HCT116 (cell line): ENCODE results near the gene MAP4K1.

ENCODE experiments used
- CEBPB ChIP-seq: IDR thresholded peaks from 2 replicates; pipeline ENCODE4 v1.6.1; 2012; ENCODE audit warnings: low read depth
- CTCF ChIP-seq, 3 experiments: fragments of 200-600 bp in 1 of 3; sonication (generic) in 1 of 3; IDR thresholded peaks in 2 of 3; conservative IDR thresholded peaks in 1 of 3; 2 replicates each; pipeline ENCODE4 v1.5.1; 2012 to 2017; ENCODE audit warnings: low read depth in 2 of 3, low read length in 2 of 3, antibody characterized with exemption in 1 of 3, borderline replicate concordance in 1 of 3, control low read depth in 1 of 3, mild to moderate bottlenecking in 1 of 3, mixed read lengths in 1 of 3, mixed run types in 1 of 3, moderate library complexity in 1 of 3; ENCODE audit not compliant: insufficient read depth in 1 of 3
- ELF1 ChIP-seq: IDR thresholded peaks from 2 replicates; pipeline ENCODE4 v1.6.1; 2012; ENCODE audit warnings: low read depth, borderline replicate concordance
- EZH2 ChIP-seq: fragments of 200-600 bp; sonication (generic); IDR thresholded peaks from 2 replicates; pipeline ENCODE4 v1.6.1; 2017; ENCODE audit warnings: antibody characterized with exemption, mixed run types
- EZH2phosphoT487 ChIP-seq: fragments of 200-600 bp; IDR thresholded peaks from 2 replicates; pipeline ENCODE4 v1.6.1; 2018; ENCODE audit warnings: antibody characterized with exemption, borderline replicate concordance
- FOSL1 ChIP-seq: IDR thresholded peaks from 2 replicates; pipeline ENCODE4 v1.6.1; 2012; ENCODE audit warnings: low read depth
- JUND ChIP-seq: IDR thresholded peaks from 2 replicates; pipeline ENCODE4 v1.6.1; 2012
- POLR2A ChIP-seq: IDR thresholded peaks from 2 replicates; pipeline ENCODE4 v1.7.0; 2011; ENCODE audit warnings: borderline replicate concordance; ENCODE audit not compliant: insufficient read depth, insufficient read length; ENCODE audit errors: extremely low read depth
- POLR2AphosphoS5 ChIP-seq: IDR thresholded peaks from 2 replicates; pipeline ENCODE4 v1.6.1; 2011; ENCODE audit warnings: mild to moderate bottlenecking, low read depth, low read length, moderate library complexity
- REST ChIP-seq: IDR thresholded peaks from 2 replicates; pipeline ENCODE4 v1.6.1; 2012; ENCODE audit warnings: low read depth
- SP1 ChIP-seq: IDR thresholded peaks from 2 replicates; pipeline ENCODE4 v1.6.1; 2012; ENCODE audit warnings: low read depth
- TCF7L2 ChIP-seq: IDR thresholded peaks from 2 replicates; pipeline ENCODE4 v1.7.0; 2011; ENCODE audit warnings: borderline replicate concordance, inconsistent platforms; ENCODE audit not compliant: insufficient read depth, insufficient read length; ENCODE audit errors: extremely low read depth
- YY1 ChIP-seq: IDR thresholded peaks from 2 replicates; pipeline ENCODE4 v1.6.1; 2011; ENCODE audit warnings: low read length, low read depth, moderate library complexity, mild to moderate bottlenecking; ENCODE audit not compliant: insufficient replicate concordance; ENCODE audit errors: extremely low read depth

DNA sequence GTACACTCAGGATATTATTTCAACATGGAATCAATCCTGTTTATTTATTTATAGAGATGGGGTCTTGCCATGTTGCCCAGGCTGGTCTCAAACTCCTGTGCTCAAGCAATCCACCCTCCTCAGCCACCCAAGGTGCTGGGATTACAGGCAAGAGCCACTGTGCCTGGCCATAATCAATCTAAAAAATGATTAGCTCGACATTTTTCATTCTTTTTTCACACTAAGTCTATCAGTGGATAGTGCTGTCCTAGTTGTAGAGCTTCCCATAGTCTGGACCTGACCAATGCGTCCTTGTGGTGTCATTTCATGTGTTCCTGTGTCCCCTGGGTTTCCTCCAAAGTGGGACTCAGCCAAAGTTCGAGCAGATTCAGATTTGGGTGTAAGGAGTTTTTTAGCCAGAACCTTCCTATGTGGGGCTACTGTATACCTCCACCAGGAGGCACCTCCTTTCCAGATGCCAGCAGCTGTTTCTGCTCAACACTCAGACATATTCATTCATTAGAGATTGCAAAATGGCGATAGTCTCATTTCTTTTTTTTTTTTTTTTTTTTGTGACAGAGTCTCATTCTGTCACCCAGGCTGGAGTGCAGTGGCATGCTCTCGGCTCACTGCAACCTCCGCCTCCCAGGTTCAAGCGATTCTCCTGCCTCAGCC is 61.1 kb downstream of the MAP4K1 start:
- TF ChIP-seq SP1 (no peak), CTCF (IDR thresholded peaks at IDR 0.05 in 2 of 3, conservative IDR thresholded peaks at IDR 0.05 in 1 of 3; ENCODE audit: borderline replicate concordance in 1 of 3, insufficient read depth in 1 of 3, low read depth in 2 of 3, low read length in 2 of 3) (peak in 2 of 3 experiments; percentile 33 to 38; a peak in 4 of 6 replicates), EZH2 (no peak), CEBPB (no peak), POLR2A (no peak), POLR2AphosphoS5 (no peak), ELF1 (no peak), FOSL1 (no peak), YY1 (no peak), TCF7L2 (no peak), REST (no peak), JUND (no peak), EZH2phosphoT487 (no peak)
